Mesenteric fat pad (tissue), 1 donor: ENCODE results near the gene NCK1. TPM values are rescaled to one million over a fixed set of nuclear protein-coding genes. Genes with fewer than 3 reads are reported as not detected.
"Not testable (repeated sequence)": the region's sequence is repeated elsewhere in the genome, so short reads cannot be mapped to it uniquely, and the experiment has no call there.

Experiments
- DNase-seq: peaks from one replicate; pipeline ENCODE4 v3.0.0-alpha.2; 2020; ENCODE audit warnings: low spot score
- total RNA-seq: library from RNA; stranded (reverse); fragmentation: NEBNext Ultra II Directional; extraction: Animal tissue kit (Norgen Biotek cat#: 25700); gene quantifications from one replicate; pipeline ENCODE4 v1.2.1, GENCODE V29; 2021
- donor health status: DM: yes; HTN: yes; CAD: no.

The NCK1 gene
- total RNA-seq, 1 donor from 2014 or later = 49.7 TPM

- DNase-seq = no peak
These were observed 120.6 kb downstream of the NCK1 start for GRCh38 chr3:136982520-136983138.

DNA sequence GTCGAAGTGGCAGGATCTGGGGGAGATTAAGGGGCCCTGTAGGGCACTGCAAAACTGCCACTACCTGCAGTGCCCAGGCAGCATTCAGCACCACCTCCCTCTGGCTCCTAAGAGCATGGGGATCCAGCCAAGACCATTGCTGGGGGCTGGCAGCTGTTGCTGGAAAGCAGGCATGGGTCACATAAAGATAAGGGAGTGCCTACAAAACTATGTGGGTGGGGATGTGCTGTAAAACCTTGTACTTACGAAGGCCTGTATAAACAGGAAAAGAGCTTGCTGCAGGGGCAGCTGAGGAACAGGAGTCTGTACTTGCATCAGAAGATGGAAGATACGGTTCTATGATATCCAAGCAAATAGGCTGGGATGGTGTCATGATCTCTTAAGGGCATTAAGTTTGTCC lies 122.8 kb downstream of the NCK1 start:
- DNase-seq = no peak

DNA sequence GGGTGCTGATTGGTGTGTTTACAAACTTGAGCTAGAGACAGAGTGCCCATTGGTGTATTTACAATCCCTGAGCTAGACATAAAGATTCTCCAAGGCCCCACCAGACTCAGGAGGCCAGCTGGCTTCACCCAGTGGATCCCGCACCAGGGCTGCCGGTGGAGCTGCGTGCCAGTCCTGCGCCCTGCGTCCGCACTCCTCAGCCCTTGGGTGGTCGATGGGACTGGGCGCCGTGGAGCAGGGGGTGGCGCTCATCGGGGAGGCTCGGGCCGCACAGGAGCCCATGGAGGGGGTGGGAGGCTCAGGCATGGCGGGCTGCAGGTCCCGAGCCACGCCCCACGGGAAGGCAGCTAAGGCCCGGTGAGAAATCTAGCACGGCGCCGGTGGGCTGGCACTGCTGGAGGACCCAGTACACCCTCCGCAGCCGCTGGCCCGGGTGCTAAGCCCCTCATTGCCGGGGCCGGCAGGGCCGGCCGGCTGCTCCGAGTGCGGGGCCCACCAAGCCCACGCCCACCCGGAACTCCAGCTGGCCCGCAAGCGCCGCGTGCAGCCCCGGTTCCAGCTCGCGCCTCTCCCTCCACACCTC lies 125.5 kb downstream of the NCK1 start:
- not testable (repeated sequence) for DNase-seq

- DNase-seq = no peak
These were observed 126.6 kb downstream of the NCK1 start for GRCh38 chr3:136988651-136989050.

DNA sequence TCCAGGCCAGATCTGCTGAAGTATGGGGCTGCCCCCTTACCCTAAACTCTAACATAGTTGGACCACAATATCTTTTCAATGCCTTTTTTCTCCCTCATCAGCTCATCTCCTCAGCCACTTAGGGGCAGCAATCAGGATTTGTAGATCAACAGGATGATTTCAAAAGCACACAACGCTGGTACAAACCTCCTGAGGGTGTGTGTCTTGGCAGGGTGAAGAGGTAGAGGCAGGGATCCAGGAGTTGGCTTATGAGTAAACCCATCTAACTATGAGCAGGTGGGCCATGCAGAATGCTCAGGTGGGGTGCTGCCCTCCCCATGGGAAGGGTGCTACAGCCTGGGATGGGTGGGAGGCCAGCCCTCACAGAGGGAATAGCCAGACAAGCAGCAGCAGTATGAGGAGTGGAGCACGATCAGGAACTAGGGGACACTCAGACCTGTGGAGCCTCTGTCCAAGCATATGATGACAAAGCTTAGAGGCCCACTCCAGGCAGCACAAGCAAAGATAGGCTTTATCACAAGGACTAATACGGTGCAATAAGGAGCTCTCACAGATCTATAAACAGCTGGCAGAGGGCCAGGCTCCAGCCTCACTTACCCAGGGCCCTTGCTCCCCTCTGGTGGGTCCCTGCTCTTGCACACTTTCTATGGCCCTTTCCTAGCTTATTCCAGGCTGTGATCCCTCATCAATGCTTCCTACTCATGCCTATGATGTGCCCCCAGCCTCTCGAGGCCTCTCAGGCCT lies 127.9 kb downstream of the NCK1 start:
- no peak for DNase-seq

DNA sequence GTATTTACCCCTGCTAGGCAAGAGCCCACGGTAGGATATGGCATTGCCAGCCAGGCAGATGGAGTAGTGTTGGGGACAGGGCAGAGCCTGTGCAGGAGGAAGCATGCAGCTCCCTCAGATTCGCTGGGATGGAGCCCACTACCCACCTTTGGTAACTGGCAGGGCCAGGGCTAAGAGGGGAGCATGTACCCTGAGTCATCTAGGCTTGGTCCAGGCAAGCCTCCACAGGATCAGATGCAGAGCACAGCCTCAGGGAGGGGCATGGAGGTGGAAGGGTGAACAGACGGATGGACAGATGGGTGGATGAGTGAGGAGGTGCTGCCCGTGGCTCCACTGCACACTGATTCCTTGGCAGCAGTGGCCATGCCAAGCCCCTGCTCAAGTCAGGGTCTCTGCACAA lies 128.8 kb downstream of the NCK1 start:
- DNase-seq = no peak

DNA sequence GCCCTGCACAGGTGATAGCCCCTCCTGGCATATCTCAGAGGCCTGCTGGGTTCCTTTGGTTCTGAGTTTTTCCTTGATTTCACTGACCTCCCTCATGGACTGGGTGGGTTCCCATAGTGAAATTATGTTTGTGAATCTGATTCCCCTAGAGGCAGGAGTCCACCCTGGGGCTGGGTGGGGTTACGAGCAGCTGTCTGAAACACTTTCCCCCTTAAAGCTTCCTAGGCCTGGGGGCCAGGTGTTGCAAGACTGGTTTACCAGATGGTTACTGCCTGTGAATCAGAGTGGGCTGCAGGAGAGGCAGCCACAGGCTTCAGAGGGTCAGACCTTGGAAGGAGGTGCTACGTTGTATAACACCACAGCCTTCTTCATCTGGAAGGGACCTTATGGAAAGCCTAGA lies 130.1 kb downstream of the NCK1 start:
- DNase-seq = no peak

- DNase-seq = no peak
These were observed 132.9 kb downstream of the NCK1 start for GRCh38 chr3:136994772-136995516.

DNA sequence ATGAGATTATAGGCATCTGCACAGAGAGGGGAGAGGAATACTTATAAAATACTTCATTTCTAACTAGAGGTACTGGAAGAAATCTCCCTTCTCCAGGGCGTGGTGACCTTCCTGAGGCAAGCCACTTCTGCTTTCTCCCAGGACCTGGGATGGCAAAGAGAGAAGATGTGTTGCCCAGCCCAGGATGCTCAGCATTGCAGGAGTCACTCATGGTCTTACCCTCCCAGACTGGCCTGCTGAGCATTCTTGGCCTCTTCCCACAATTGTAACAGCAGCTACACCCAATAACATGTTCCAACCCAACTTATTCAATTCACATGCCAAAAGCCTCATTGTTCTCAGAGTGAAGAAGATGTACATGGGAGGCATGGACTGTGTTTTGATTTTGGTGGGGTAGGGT lies 133.6 kb downstream of the NCK1 start:
- DNase-seq = no peak

Other genes with a start within 250 kb of the NCK1 start
- gene STAG1, start 109.8 kb upstream of the NCK1 start, total RNA-seq = 41.8 TPM
- 19.5 TPM for gene SLC35G2, start 43.1 kb upstream of the NCK1 start, total RNA-seq
- 3.6 TPM for gene IL20RB, start 95.8 kb downstream of the NCK1 start, total RNA-seq